GM18511 (cell line): Measurements from ENCODE around the gene UVRAG.
"Not testable (repeated sequence)": the region's sequence is repeated elsewhere in the genome, so short reads cannot be mapped to it uniquely, and the experiment has no call there.

Experiments
- ATAC-seq: cut with Tn5 transposase; IDR thresholded peaks from one replicate; pipeline ENCODE4 v1.9.1; 2021; ENCODE audit warnings: mild to moderate bottlenecking, moderate library complexity; ENCODE audit not compliant: unreplicated experiment

The UVRAG gene

GRCh38 chr11:75910426-75911145 lies 95.6 kb downstream of the UVRAG start:
- ATAC-seq = no peak

- ATAC-seq = no peak
Observed at GRCh38 chr11:75911459-75911858, 96.4 kb downstream of the UVRAG start.

GRCh38 chr11:75913984-75914383 lies 99.0 kb downstream of the UVRAG start:
- no peak for ATAC-seq

GRCh38 chr11:75916882-75917281 lies 101.9 kb downstream of the UVRAG start:
- ATAC-seq = no peak

GRCh38 chr11:75918331-75918730 lies 103.3 kb downstream of the UVRAG start:
- ATAC-seq = no peak

GRCh38 chr11:75919525-75919924 lies 104.5 kb downstream of the UVRAG start:
- no peak for ATAC-seq

- no peak for ATAC-seq
Observed at GRCh38 chr11:75920848-75921247, 105.8 kb downstream of the UVRAG start.

GRCh38 chr11:75921808-75922207 lies 106.8 kb downstream of the UVRAG start:
- no peak for ATAC-seq

- ATAC-seq = no peak
Observed at GRCh38 chr11:75924966-75925784, 110.2 kb downstream of the UVRAG start.

- no peak for ATAC-seq
Observed at GRCh38 chr11:75925785-75926164, 110.8 kb downstream of the UVRAG start.

- ATAC-seq = no peak
Observed at GRCh38 chr11:75929706-75930105, 114.7 kb downstream of the UVRAG start.

GRCh38 chr11:75930534-75930933 lies 115.5 kb downstream of the UVRAG start:
- no peak for ATAC-seq

- ATAC-seq = no peak
Observed at GRCh38 chr11:75931124-75931523, 116.1 kb downstream of the UVRAG start.

GRCh38 chr11:75933736-75934135 lies 118.7 kb downstream of the UVRAG start:
- ATAC-seq = not testable (repeated sequence)

GRCh38 chr11:75934851-75935250 lies 119.8 kb downstream of the UVRAG start:
- ATAC-seq = no peak

- no peak for ATAC-seq
Observed at GRCh38 chr11:75938543-75938942, 123.5 kb downstream of the UVRAG start.

- ATAC-seq = no peak
Observed at GRCh38 chr11:75939516-75939915, 124.5 kb downstream of the UVRAG start.

GRCh38 chr11:75939992-75940391 lies 125.0 kb downstream of the UVRAG start:
- ATAC-seq = no peak

- no peak for ATAC-seq
Observed at GRCh38 chr11:75940911-75941310, 125.9 kb downstream of the UVRAG start.

GRCh38 chr11:75944515-75944914 lies 129.5 kb downstream of the UVRAG start:
- no peak for ATAC-seq

- no peak for ATAC-seq
Observed at GRCh38 chr11:75945446-75945845, 130.4 kb downstream of the UVRAG start.

- no peak for ATAC-seq
Observed at GRCh38 chr11:75945947-75946346, 130.9 kb downstream of the UVRAG start.
